Astrocyte (in vitro differentiated cells and primary cell): ENCODE results near the gene LMF1. TPM values are rescaled to one million over a fixed set of nuclear protein-coding genes. Genes with fewer than 3 reads are reported as not detected.

ENCODE experiments used
- DNase-seq: peaks from one replicate; pipeline ENCODE4 v3.0.0-alpha.2; 2010; ENCODE audit warnings: low read depth
- FAIRE-seq: peaks from 2 replicates; lab custom pipeline; 2011; peaks lifted over from hg19 to GRCh38; lab: Jason Lieb, UNC
- H2AFZ ChIP-seq: 2 replicates; pipeline ENCODE4 v1.6.0; 2012; ENCODE audit warnings: low read depth, low read length, inconsistent platforms
- H3K27ac ChIP-seq: 2 replicates; pipeline ENCODE4 v1.5.1; 2011; ENCODE audit warnings: low read depth, low read length, inconsistent platforms
- H3K27me3 ChIP-seq: 2 replicates; pipeline ENCODE4 v1.6.0; 2011; ENCODE audit warnings: low read length, inconsistent platforms; ENCODE audit not compliant: insufficient read depth
- H3K36me3 ChIP-seq: 2 replicates; pipeline ENCODE4 v1.5.1; 2011; ENCODE audit warnings: low read length, inconsistent platforms; ENCODE audit not compliant: insufficient read depth
- H3K4me1 ChIP-seq: 2 replicates; pipeline ENCODE4 v1.5.1; 2011; ENCODE audit warnings: low read length, inconsistent platforms; ENCODE audit not compliant: insufficient read depth
- H3K4me2 ChIP-seq: 2 replicates; pipeline ENCODE4 v1.6.0; 2012; ENCODE audit warnings: low read length, inconsistent platforms
- H3K4me3 ChIP-seq: 2 replicates; pipeline ENCODE4 v1.5.1; 2011; ENCODE audit warnings: low read depth, mild to moderate bottlenecking, low read length, inconsistent platforms; ENCODE audit not compliant: insufficient read depth
- H3K79me2 ChIP-seq: 2 replicates; pipeline ENCODE4 v1.6.0; 2012; ENCODE audit warnings: mild to moderate bottlenecking, low read length, inconsistent platforms; ENCODE audit not compliant: insufficient read depth
- H3K9ac ChIP-seq: 2 replicates; pipeline ENCODE4 v1.6.0; 2012; ENCODE audit warnings: mild to moderate bottlenecking, low read length, inconsistent platforms
- H3K9me3 ChIP-seq: 2 replicates; pipeline ENCODE4 v1.5.1; 2012; ENCODE audit warnings: low read depth, mild to moderate bottlenecking, low read length, inconsistent platforms; ENCODE audit not compliant: insufficient read depth
- H4K20me1 ChIP-seq: 2 replicates; pipeline ENCODE4 v1.6.0; 2012; ENCODE audit warnings: low read length, inconsistent platforms; ENCODE audit not compliant: insufficient read depth
- H3K27ac Mint-ChIP-seq: one replicate; pipeline ENCODE4 v1.8.0; 2021; ENCODE audit warnings: mild to moderate bottlenecking, mixed read lengths; ENCODE audit not compliant: unreplicated experiment
- H3K27me3 Mint-ChIP-seq: one replicate; pipeline ENCODE4 v1.8.0; 2021; ENCODE audit warnings: low read depth, mixed read lengths; ENCODE audit not compliant: unreplicated experiment
- H3K36me3 Mint-ChIP-seq: one replicate; pipeline ENCODE4 v1.8.0; 2021; ENCODE audit warnings: low read depth, mixed read lengths; ENCODE audit not compliant: unreplicated experiment
- H3K4me1 Mint-ChIP-seq: one replicate; pipeline ENCODE4 v1.8.0; 2021; ENCODE audit warnings: low read depth, mixed read lengths; ENCODE audit not compliant: unreplicated experiment
- H3K4me3 Mint-ChIP-seq: one replicate; pipeline ENCODE4 v1.8.0; 2021; ENCODE audit warnings: mild to moderate bottlenecking, moderate library complexity, mixed read lengths; ENCODE audit not compliant: unreplicated experiment
- H3K9me3 Mint-ChIP-seq: one replicate; pipeline ENCODE4 v1.8.0; 2021; ENCODE audit warnings: mild to moderate bottlenecking, mixed read lengths; ENCODE audit not compliant: unreplicated experiment
- CTCF ChIP-seq: IDR thresholded peaks from 2 replicates; pipeline ENCODE4 v1.5.1; 2011; ENCODE audit warnings: low read depth, mild to moderate bottlenecking, inconsistent platforms, low read length, moderate library complexity; ENCODE audit not compliant: insufficient read depth
- EZH2 ChIP-seq: IDR thresholded peaks from 2 replicates; pipeline ENCODE4 v1.6.1; 2012; ENCODE audit warnings: mild to moderate bottlenecking, low read length, inconsistent platforms; ENCODE audit not compliant: insufficient read depth
- total RNA-seq: library from RNA; stranded (reverse); gene quantifications from 2 replicates; pipeline ENCODE4 v1.2.1, GENCODE V29; 2021

LMF1 gene
- total RNA-seq, 1 donor from 2014 or later = 12.6 TPM

GRCh38 chr16:847681-848445 lies 122.9 kb downstream of the LMF1 start:
- Histone ChIP-seq H3K9me3 (peaks cover 27% of the 10 kb centered on the region), H3K27me3 (no peaks in the 10 kb centered on the region), H3K4me3 (no peak overlapping the region), H4K20me1 (no peaks in the 10 kb centered on the region), H3K9ac (no peak overlapping the region), H3K4me2 (no peak overlapping the region), H2AFZ (no peak overlapping the region), H3K4me1 (no peaks in the 10 kb centered on the region), H3K36me3 (no peaks in the 10 kb centered on the region), H3K79me2 (no peaks in the 10 kb centered on the region), H3K27ac (no peak overlapping the region)
- Mint-ChIP-seq H3K4me1 (no peaks in the 10 kb centered on the region), H3K27me3 (peaks cover 25% of the 10 kb centered on the region), H3K9me3 (peaks cover 33% of the 10 kb centered on the region), H3K27ac (peak overlapping the region; percentile 58), H3K4me3 (no peak overlapping the region), H3K36me3 (peaks cover 6% of the 10 kb centered on the region)
- no peak for TF ChIP-seq CTCF
- no peak for TF ChIP-seq EZH2
- DNase-seq (no peak), FAIRE-seq (no peak)

DNA sequence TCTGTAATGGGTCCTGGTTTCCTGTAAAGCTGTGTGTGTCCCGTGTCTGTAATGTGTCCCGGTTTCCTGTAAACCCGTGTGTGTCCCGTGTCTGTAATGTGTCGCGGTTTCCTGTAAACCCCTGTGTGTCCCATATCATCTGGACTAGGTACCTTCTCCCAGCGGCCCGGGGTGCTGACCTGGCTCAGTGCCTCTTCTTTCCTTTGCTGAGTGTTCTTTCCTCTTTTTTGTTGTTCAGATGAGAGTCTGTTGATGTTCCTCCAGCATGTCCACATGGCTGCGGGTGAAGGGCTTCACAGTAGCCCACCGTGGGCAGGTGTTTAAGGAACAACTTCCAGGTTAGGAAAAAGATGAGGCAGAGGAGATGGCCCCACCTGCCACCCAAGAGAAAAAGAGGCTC lies 123.6 kb downstream of the LMF1 start:
- H3K9me3 ChIP-seq = peaks cover 23% of the 10 kb centered on the region
- H3K4me2 ChIP-seq = no peak overlapping the region
- H4K20me1 ChIP-seq = no peaks in the 10 kb centered on the region
- Mint-ChIP-seq H3K4me1 (no peaks in the 10 kb centered on the region), H3K4me3 (no peak overlapping the region), H3K27me3 (peaks cover 28% of the 10 kb centered on the region), H3K27ac (no peak overlapping the region), H3K36me3 (peaks cover 7% of the 10 kb centered on the region), H3K9me3 (peaks cover 33% of the 10 kb centered on the region)
- no peaks in the 10 kb centered on the region for H3K27me3 ChIP-seq
- H3K9ac ChIP-seq = no peak overlapping the region
- no peaks in the 10 kb centered on the region for H3K79me2 ChIP-seq
- no peaks in the 10 kb centered on the region for H3K36me3 ChIP-seq
- FAIRE-seq (no peak), DNase-seq (no peak)
- H2AFZ ChIP-seq = no peak overlapping the region
- H3K4me1 ChIP-seq = no peaks in the 10 kb centered on the region
- H3K4me3 ChIP-seq = no peak overlapping the region
- no peak overlapping the region for H3K27ac ChIP-seq
- TF ChIP-seq EZH2 (no peak), CTCF (no peak)

GRCh38 chr16:845351-845745 lies 125.4 kb downstream of the LMF1 start:
- no peak overlapping the region for H2AFZ ChIP-seq
- DNase-seq (no peak), FAIRE-seq (no peak)
- Mint-ChIP-seq H3K9me3 (peaks cover 27% of the 10 kb centered on the region), H3K27me3 (peaks cover 30% of the 10 kb centered on the region), H3K4me1 (no peaks in the 10 kb centered on the region), H3K4me3 (peak overlapping the region; percentile 20), H3K36me3 (peaks cover 7% of the 10 kb centered on the region), H3K27ac (no peak overlapping the region)
- TF ChIP-seq EZH2 (no peak), CTCF (no peak)
- H3K4me3 ChIP-seq = no peak overlapping the region
- H3K79me2 ChIP-seq = no peaks in the 10 kb centered on the region
- no peaks in the 10 kb centered on the region for H4K20me1 ChIP-seq
- H3K27me3 ChIP-seq = no peaks in the 10 kb centered on the region
- no peaks in the 10 kb centered on the region for H3K36me3 ChIP-seq
- peaks cover 12% of the 10 kb centered on the region for H3K9me3 ChIP-seq
- no peak overlapping the region for H3K9ac ChIP-seq
- no peaks in the 10 kb centered on the region for H3K4me1 ChIP-seq
- H3K27ac ChIP-seq = no peak overlapping the region
- H3K4me2 ChIP-seq = no peak overlapping the region
